Measurements from ENCODE around the gene INIP. TPM values are rescaled to one million over a fixed set of nuclear protein-coding genes. Genes with fewer than 3 reads are reported as not detected.
"Not testable (repeated sequence)": the region's sequence is repeated elsewhere in the genome, so short reads cannot be mapped to it uniquely, and the experiment has no call there.

Gene INIP
- total RNA-seq, 1 experiment from 2014 or later = 16.4 TPM

GRCh38 chr9:112694706-112695555 is 23.0 kb downstream of the INIP start:
- in situ Hi-C loops (cut with HindIII; ENCODE audit: low pct_unique_long_range_greater_than_20kb, low sequenced_read_pairs) = no loop called here
- no peak for DNase-seq (ENCODE audit: low read depth)

- in situ Hi-C loops (cut with HindIII; ENCODE audit: low pct_unique_long_range_greater_than_20kb, low sequenced_read_pairs) = no loop called here
- DNase-seq (ENCODE audit: low read depth) = no peak
These were observed 28.7 kb downstream of the INIP start for GRCh38 chr9:112689161-112689740.

- no peak for DNase-seq (ENCODE audit: low read depth)
- in situ Hi-C loops (cut with HindIII; ENCODE audit: low pct_unique_long_range_greater_than_20kb, low sequenced_read_pairs) = no loop called here
These were observed 37.0 kb downstream of the INIP start for GRCh38 chr9:112680731-112681402.

- in situ Hi-C loops (cut with HindIII; ENCODE audit: low pct_unique_long_range_greater_than_20kb, low sequenced_read_pairs) = no loop called here
- DNase-seq (ENCODE audit: low read depth) = no peak
These were observed 40.9 kb downstream of the INIP start for GRCh38 chr9:112677040-112677439.

- DNase-seq (ENCODE audit: low read depth); in situ Hi-C loops (cut with HindIII; ENCODE audit: low pct_unique_long_range_greater_than_20kb, low sequenced_read_pairs): not testable (repeated sequence)
These were observed 44.7 kb downstream of the INIP start for GRCh38 chr9:112673221-112673620.

- in situ Hi-C loops (cut with HindIII; ENCODE audit: low pct_unique_long_range_greater_than_20kb, low sequenced_read_pairs) = no loop called here
These were observed 46.8 kb downstream of the INIP start for GRCh38 chr9:112670991-112671625.

GRCh38 chr9:112669326-112669725 is 48.6 kb downstream of the INIP start:
- in situ Hi-C loops (cut with HindIII; ENCODE audit: low pct_unique_long_range_greater_than_20kb, low sequenced_read_pairs) = no loop called here
- DNase-seq (ENCODE audit: low read depth) = no peak

More at GRCh38 chr9:112670991-112671625, 46.8 kb downstream of the INIP start:
- DNase-seq (ENCODE audit: low read depth) = no peak

GRCh38 chr9:112665347-112665746 is 52.6 kb downstream of the INIP start:
- in situ Hi-C loops (cut with HindIII; ENCODE audit: low pct_unique_long_range_greater_than_20kb, low sequenced_read_pairs) = no loop called here
- DNase-seq (ENCODE audit: low read depth) = no peak

GRCh38 chr9:112664531-112664930 is 53.4 kb downstream of the INIP start:
- in situ Hi-C loops (cut with HindIII; ENCODE audit: low pct_unique_long_range_greater_than_20kb, low sequenced_read_pairs) = no loop called here
- DNase-seq (ENCODE audit: low read depth) = no peak

GRCh38 chr9:112663681-112664080 is 54.2 kb downstream of the INIP start:
- no peak for DNase-seq (ENCODE audit: low read depth)
- in situ Hi-C loops (cut with HindIII; ENCODE audit: low pct_unique_long_range_greater_than_20kb, low sequenced_read_pairs) = no loop called here

- in situ Hi-C loops (cut with HindIII; ENCODE audit: low pct_unique_long_range_greater_than_20kb, low sequenced_read_pairs) = no loop called here
- DNase-seq (ENCODE audit: low read depth) = no peak
These were observed 58.0 kb downstream of the INIP start for GRCh38 chr9:112659906-112660305.

GRCh38 chr9:112655668-112656067 is 62.2 kb downstream of the INIP start:
- DNase-seq (ENCODE audit: low read depth) = no peak
- in situ Hi-C loops (cut with HindIII; ENCODE audit: low pct_unique_long_range_greater_than_20kb, low sequenced_read_pairs) = no loop called here

GRCh38 chr9:112654282-112654681 is 63.6 kb downstream of the INIP start:
- in situ Hi-C loops (cut with HindIII; ENCODE audit: low pct_unique_long_range_greater_than_20kb, low sequenced_read_pairs) = no loop called here
- DNase-seq (ENCODE audit: low read depth) = no peak

GRCh38 chr9:112648624-112649023 is 69.3 kb downstream of the INIP start:
- DNase-seq (ENCODE audit: low read depth) = no peak
- in situ Hi-C loops (cut with HindIII; ENCODE audit: low pct_unique_long_range_greater_than_20kb, low sequenced_read_pairs) = no loop called here

GRCh38 chr9:112647596-112647995 is 70.3 kb downstream of the INIP start:
- in situ Hi-C loops (cut with HindIII; ENCODE audit: low pct_unique_long_range_greater_than_20kb, low sequenced_read_pairs) = no loop called here

GRCh38 chr9:112642126-112642525 is 75.8 kb downstream of the INIP start:
- in situ Hi-C loops (cut with HindIII; ENCODE audit: low pct_unique_long_range_greater_than_20kb, low sequenced_read_pairs) = no loop called here
- DNase-seq (ENCODE audit: low read depth) = no peak

More at GRCh38 chr9:112647596-112647995, 70.3 kb downstream of the INIP start:
- DNase-seq (ENCODE audit: low read depth) = no peak

GRCh38 chr9:112640311-112640710 is 77.6 kb downstream of the INIP start:
- DNase-seq (ENCODE audit: low read depth) = no peak
- in situ Hi-C loops (cut with HindIII; ENCODE audit: low pct_unique_long_range_greater_than_20kb, low sequenced_read_pairs) = no loop called here
